ENCODE data around the gene SAYSD1. TPM values are rescaled to one million over a fixed set of nuclear protein-coding genes. Genes with fewer than 3 reads are reported as not detected.

SAYSD1 gene
- total RNA-seq, 2 donors from 2014 or later, result 12.9 to 15.5 TPM

- Histone ChIP-seq H3K9me3 (no peaks in the 10 kb centered on the region), H3K4me1 (no peaks in the 10 kb centered on the region), H3K9ac (ENCODE audit: low read depth in 2 of 2, low read length in 2 of 2) (no peak overlapping the region), H3K27me3 (peaks cover 3% of the 10 kb centered on the region), H3K36me3 (no peaks in the 10 kb centered on the region), H3K27ac (no peak overlapping the region), H3K4me3 (no peak overlapping the region)
- TF ChIP-seq, protein P1, sequence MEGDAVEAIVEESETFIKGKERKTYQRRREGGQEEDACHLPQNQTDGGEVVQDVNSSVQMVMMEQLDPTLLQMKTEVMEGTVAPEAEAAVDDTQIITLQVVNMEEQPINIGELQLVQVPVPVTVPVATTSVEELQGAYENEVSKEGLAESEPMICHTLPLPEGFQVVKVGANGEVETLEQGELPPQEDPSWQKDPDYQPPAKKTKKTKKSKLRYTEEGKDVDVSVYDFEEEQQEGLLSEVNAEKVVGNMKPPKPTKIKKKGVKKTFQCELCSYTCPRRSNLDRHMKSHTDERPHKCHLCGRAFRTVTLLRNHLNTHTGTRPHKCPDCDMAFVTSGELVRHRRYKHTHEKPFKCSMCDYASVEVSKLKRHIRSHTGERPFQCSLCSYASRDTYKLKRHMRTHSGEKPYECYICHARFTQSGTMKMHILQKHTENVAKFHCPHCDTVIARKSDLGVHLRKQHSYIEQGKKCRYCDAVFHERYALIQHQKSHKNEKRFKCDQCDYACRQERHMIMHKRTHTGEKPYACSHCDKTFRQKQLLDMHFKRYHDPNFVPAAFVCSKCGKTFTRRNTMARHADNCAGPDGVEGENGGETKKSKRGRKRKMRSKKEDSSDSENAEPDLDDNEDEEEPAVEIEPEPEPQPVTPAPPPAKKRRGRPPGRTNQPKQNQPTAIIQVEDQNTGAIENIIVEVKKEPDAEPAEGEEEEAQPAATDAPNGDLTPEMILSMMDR (IDR thresholded peaks at IDR 0.05), result no peak
- intact Hi-C loops (cut with DNase I), result no loop called here
- no peak for DNase-seq
Measured at GRCh38 chr6:39061182-39061581, 53.8 kb downstream of the SAYSD1 start.

GRCh38 chr6:39060467-39061160 is 54.4 kb downstream of the SAYSD1 start:
- H3K27me3 ChIP-seq, result peaks cover 3% of the 10 kb centered on the region
- intact Hi-C loops (cut with DNase I), result no loop called here
- DNase-seq, result no peak
- H3K9ac ChIP-seq (ENCODE audit: low read depth in 2 of 2, low read length in 2 of 2), result no peak overlapping the region
- no peaks in the 10 kb centered on the region for H3K36me3 ChIP-seq
- TF ChIP-seq, protein P1 (IDR thresholded peaks at IDR 0.05), result no peak
- H3K9me3 ChIP-seq, result no peaks in the 10 kb centered on the region
- H3K4me1 ChIP-seq, result no peaks in the 10 kb centered on the region
- no peak overlapping the region for H3K27ac ChIP-seq
- no peak overlapping the region for H3K4me3 ChIP-seq

DNA sequence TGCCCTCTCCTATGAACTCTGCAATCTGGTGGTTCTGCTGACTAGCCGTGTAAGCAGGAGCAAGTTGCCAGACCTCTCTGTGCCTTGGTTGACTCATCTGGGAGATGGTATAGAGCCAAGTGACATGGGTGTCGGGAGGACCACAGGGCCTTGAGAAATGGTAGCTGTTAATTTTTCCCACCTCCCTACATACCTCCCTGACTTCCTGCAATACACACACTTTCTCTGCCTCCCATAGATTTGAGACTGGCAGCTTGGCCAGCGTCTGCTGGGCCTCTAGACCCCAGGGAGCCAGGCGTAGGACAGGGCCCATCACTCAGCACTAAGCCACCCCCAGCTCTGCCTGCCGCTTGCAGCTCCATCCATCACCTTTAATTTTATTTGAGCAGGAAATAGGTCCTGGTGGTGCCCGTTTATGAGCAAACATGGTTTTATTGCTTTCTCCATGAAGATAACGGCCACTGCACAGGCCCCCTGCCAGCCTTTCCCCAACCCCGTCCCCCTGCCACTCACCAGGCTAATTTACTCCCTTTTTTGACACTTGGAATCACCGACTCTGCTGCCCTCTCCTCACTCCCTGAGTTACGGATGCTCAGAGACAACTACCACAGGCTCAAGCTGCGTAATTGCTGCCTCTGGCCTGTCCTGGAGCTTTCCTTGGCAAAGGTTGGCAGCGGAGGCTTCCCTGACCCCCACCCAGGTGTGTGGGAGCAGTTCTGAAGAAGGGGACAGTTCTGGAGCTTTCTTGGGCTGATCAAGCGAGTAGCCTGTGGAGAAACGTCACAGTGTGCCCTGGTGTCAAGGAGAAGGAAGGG is 55.3 kb downstream of the SAYSD1 start:
- peaks cover 3% of the 10 kb centered on the region for H3K27me3 ChIP-seq
- H3K4me3 ChIP-seq, result no peak overlapping the region
- intact Hi-C loops (cut with DNase I), result no loop called here
- DNase-seq, result no peak
- H3K36me3 ChIP-seq, result no peaks in the 10 kb centered on the region
- TF ChIP-seq, protein P1 (IDR thresholded peaks at IDR 0.05), result no peak
- no peaks in the 10 kb centered on the region for H3K9me3 ChIP-seq
- H3K4me1 ChIP-seq, result no peaks in the 10 kb centered on the region
- no peak overlapping the region for H3K9ac ChIP-seq (ENCODE audit: low read depth in 2 of 2, low read length in 2 of 2)
- H3K27ac ChIP-seq, result no peak overlapping the region

DNA sequence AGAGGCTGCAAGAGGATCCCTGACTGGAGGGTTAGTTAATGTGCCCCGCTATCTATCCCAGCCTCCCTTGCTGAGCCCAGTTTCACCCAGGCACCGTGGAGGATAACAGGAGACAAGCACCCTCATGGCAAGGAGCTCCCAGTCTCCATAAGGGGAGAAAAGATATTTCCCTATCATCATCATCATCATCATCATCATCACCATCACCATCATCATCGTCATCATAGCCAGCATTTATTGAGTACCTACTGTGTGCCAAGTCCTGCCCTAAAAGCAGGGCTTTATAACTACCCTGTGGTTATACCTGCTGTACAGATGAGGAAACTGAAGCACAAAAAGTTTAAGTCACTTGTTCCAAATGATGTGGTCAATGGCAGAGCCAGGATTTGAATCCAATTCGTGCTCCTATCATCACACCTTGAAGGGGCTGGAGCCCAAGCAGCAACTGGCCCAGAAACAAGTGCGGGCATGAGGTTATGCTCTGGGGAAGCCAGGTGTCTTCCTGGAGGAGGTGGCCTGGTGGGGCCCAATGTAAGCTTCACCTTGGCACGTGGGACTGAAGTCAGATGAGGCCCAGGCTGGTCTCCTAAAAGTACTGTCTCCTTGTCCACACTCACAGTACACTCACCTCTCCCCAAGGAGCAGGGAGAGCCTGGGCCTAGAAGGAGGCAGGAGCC is 56.4 kb downstream of the SAYSD1 start:
- Histone ChIP-seq H3K9ac (ENCODE audit: low read depth in 2 of 2, low read length in 2 of 2) (no peak overlapping the region), H3K27ac (no peak overlapping the region), H3K36me3 (no peaks in the 10 kb centered on the region), H3K9me3 (no peaks in the 10 kb centered on the region), H3K4me3 (no peak overlapping the region), H3K4me1 (no peaks in the 10 kb centered on the region), H3K27me3 (peaks cover 3% of the 10 kb centered on the region)
- no peak for DNase-seq
- intact Hi-C loops (cut with DNase I), result no loop called here
- TF ChIP-seq, protein P1 (IDR thresholded peaks at IDR 0.05), result no peak

GRCh38 chr6:39057251-39058155 is 57.5 kb downstream of the SAYSD1 start:
- intact Hi-C loops (cut with DNase I), result no loop called here
- H3K27ac ChIP-seq, result no peak overlapping the region
- H3K27me3 ChIP-seq, result peaks cover 3% of the 10 kb centered on the region
- no peaks in the 10 kb centered on the region for H3K4me1 ChIP-seq
- H3K4me3 ChIP-seq, result no peak overlapping the region
- no peak for DNase-seq
- no peaks in the 10 kb centered on the region for H3K36me3 ChIP-seq
- TF ChIP-seq, protein P1 (IDR thresholded peaks at IDR 0.05), result no peak
- no peaks in the 10 kb centered on the region for H3K9me3 ChIP-seq
- no peak overlapping the region for H3K9ac ChIP-seq (ENCODE audit: low read depth in 2 of 2, low read length in 2 of 2)

All from colonic mucosa (tissue), 4 donors.